GM12892 (cell line): Measurements from ENCODE around the gene SOST. TPM values are rescaled to one million over a fixed set of nuclear protein-coding genes. Genes with fewer than 3 reads are reported as not detected.
"Not testable (repeated sequence)": the region's sequence is repeated elsewhere in the genome, so short reads cannot be mapped to it uniquely, and the experiment has no call there.

Source experiments
- DNase-seq: peaks from one replicate; pipeline ENCODE4 v3.0.0; 2011; ENCODE audit not compliant: insufficient read length
- FAIRE-seq: peaks from 2 replicates; lab custom pipeline; 2011; peaks lifted over from hg19 to GRCh38; lab: Jason Lieb, UNC
- POLR2A ChIP-seq: IDR thresholded peaks from 2 replicates; pipeline ENCODE4 v1.6.1; 2011; ENCODE audit warnings: low read depth, low read length, control low read depth
- POLR2AphosphoS5 ChIP-seq: IDR thresholded peaks from 2 replicates; pipeline ENCODE4 v1.6.1; 2011; ENCODE audit warnings: low read depth, low read length, control low read depth
- TAF1 ChIP-seq: IDR thresholded peaks from 2 replicates; pipeline ENCODE4 v1.6.1; 2011; ENCODE audit warnings: low read depth, mild to moderate bottlenecking, control low read depth, low read length, borderline replicate concordance
- polyA plus RNA-seq: library from polyadenylated mRNA; unstranded; fragments of >200 nt; gene quantifications from one replicate; pipeline ENCODE4 v1.2.1, GENCODE V29; 2012; ENCODE audit warnings: missing spikeins, inconsistent platforms; ENCODE audit not compliant: missing spikeins

The SOST gene
- not detected for polyA plus RNA-seq

- no peak for TF ChIP-seq POLR2AphosphoS5
- TF ChIP-seq TAF1 = no peak
- TF ChIP-seq POLR2A = no peak
- DNase-seq (no peak), FAIRE-seq (no peak)
These were observed at the start of gene SOST for GRCh38 chr17:43758497-43759174. Gene SOST, minus strand, starts transcription at chr17:43758791. Its CDS starts 50 bp downstream, at chr17:43758741.

- DNase-seq = no peak
- TF ChIP-seq POLR2A (no peak), TAF1 (no peak), POLR2AphosphoS5 (no peak)
- FAIRE-seq = no peak
These were observed 49.5 kb upstream of the SOST start for GRCh38 chr17:43808076-43808475.

DNA sequence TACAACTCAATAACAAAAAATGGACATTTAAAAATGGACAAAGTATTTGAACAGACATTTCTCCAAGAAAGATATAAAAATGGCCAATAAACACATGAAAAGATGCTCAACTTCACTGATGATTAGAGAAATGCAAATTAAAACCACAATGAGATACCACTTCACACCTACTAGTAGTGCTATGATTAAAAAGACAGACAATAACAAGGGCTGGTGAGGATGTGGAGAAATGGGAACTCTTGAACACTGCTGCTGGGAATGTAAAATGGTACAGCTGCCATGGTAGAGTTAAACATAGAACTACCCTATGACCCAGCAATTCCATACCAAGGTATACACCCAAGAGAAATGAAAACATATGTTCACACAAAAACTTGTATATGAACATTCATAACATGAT is 46.5 kb upstream of the SOST start:
- no peak for FAIRE-seq
- DNase-seq = no peak
- TF ChIP-seq TAF1 = no peak
- no peak for TF ChIP-seq POLR2AphosphoS5
- TF ChIP-seq POLR2A = no peak

GRCh38 chr17:43803758-43804157 is 45.2 kb upstream of the SOST start:
- FAIRE-seq = no peak
- TF ChIP-seq TAF1 = no peak
- no peak for TF ChIP-seq POLR2A
- TF ChIP-seq POLR2AphosphoS5 = no peak
- no peak for DNase-seq

- FAIRE-seq (no peak), DNase-seq (no peak)
- TF ChIP-seq TAF1 = no peak
- TF ChIP-seq POLR2AphosphoS5 = no peak
- no peak for TF ChIP-seq POLR2A
These were observed 43.3 kb upstream of the SOST start for GRCh38 chr17:43801844-43802243.

DNA sequence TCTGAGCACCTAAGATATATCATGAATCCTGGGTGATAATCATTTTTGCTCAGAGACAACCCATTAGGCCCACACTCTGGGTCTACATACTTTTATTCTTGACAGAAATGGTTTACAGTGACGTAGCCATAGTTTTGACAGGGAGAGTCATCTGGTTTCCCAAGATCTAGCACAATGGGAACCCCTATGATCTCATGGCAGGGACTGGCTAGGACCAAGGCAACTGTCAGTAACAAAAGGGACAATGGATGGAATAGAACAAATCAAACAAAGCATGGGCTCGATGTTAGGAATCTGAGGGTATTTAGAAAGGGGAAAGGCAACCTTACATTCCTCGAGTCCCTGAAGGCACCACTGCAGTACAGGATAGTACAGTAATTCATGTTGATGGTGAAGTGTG is 42.1 kb upstream of the SOST start:
- FAIRE-seq (no peak), DNase-seq (no peak)
- TF ChIP-seq TAF1 = no peak
- no peak for TF ChIP-seq POLR2A
- TF ChIP-seq POLR2AphosphoS5 = no peak

- FAIRE-seq = no peak
- no peak for DNase-seq
- TF ChIP-seq TAF1 (no peak), POLR2A (no peak), POLR2AphosphoS5 (no peak)
These were observed 40.5 kb upstream of the SOST start for GRCh38 chr17:43799047-43799446.

GRCh38 chr17:43798024-43798423 is 39.4 kb upstream of the SOST start:
- not testable (repeated sequence) for FAIRE-seq, DNase-seq

GRCh38 chr17:43792668-43793067 is 34.1 kb upstream of the SOST start:
- DNase-seq, FAIRE-seq: not testable (repeated sequence)

- TF ChIP-seq TAF1 (no peak), POLR2AphosphoS5 (no peak), POLR2A (no peak)
- no peak for DNase-seq
- no peak for FAIRE-seq
These were observed 33.0 kb upstream of the SOST start for GRCh38 chr17:43791589-43791988.

DNA sequence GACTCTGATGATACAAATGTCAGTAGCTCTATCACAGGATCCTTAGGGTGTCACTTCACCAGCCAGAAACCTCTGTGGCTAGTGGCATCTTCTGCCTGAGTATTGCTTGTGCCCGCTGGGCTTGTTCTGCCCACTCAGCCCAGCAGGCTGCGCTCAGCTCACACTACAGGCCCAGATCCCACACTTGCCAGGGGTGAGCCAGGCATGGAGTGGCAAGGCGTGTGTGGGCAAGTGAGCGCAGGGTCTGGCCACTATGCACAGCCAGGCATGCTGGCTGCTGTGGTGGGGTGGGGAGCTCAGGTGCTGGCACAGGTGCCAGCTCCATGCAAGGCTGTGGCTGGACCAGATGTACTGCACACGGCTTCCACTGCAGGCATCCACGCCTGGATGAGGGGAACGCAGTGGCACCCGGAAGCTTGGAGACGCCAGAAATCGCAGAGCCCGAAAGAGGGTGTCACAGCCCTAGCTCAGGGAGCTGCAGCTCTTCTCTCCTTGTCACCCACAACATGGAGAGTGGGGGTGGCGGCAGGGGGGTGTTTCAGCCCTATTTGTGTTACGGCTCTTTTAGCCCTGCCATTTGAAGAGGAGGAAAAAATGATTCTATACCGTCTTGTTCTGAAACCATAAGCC is 31.8 kb upstream of the SOST start:
- TF ChIP-seq POLR2AphosphoS5 = no peak
- TF ChIP-seq POLR2A = no peak
- no peak for TF ChIP-seq TAF1
- DNase-seq (no peak), FAIRE-seq (no peak)

DNA sequence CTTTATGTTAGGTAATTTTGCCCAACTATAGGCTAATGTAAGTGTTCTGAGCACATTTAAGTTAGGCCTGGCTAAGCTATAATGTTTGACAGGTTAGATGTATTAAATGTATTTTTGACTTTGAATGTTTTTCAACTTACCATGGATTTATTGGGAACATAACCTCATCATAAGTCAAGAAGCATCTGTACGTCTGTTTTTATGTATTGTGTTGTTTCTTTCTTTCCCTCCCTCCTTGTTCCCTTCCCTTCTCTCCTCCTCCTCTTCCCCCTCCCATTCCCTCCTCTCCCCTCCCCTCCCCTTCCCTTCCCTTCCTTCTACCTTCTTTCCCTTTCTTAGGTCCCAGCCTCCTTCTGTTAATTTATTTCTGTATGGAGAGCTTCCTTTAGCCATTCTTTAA is 30.9 kb upstream of the SOST start:
- TF ChIP-seq POLR2A = no peak
- TF ChIP-seq TAF1 = no peak
- TF ChIP-seq POLR2AphosphoS5 = no peak
- no peak for DNase-seq
- FAIRE-seq = no peak
